ENCODE results near the gene ZFAND6. TPM values are rescaled to one million over a fixed set of nuclear protein-coding genes. Genes with fewer than 3 reads are reported as not detected.
"Not testable (repeated sequence)": the region's sequence is repeated elsewhere in the genome, so short reads cannot be mapped to it uniquely, and the experiment has no call there.

The ZFAND6 gene
- total RNA-seq, 2 donors from 2014 or later: 103 to 167 TPM

GRCh38 chr15:80118956-80119355 lies 59.5 kb downstream of the ZFAND6 start:
- Histone ChIP-seq H3K27ac (no peak overlapping the region), H3K4me3 (no peak overlapping the region), H3K27me3 (replicated peaks; ENCODE audit: insufficient read depth) (no peaks in the 10 kb centered on the region), H3K9me3 (no peaks in the 10 kb centered on the region), H3K4me1 (replicated peaks) (no peaks in the 10 kb centered on the region), H3K36me3 (no peaks in the 10 kb centered on the region)
- WGBS: 80% methylated on average over 2 of the region's 2 CpGs
- intact Hi-C loops (cut with DNase I): no loop called here
- TF ChIP-seq CTCF (IDR thresholded peaks at IDR 0.05) (no peak), POLR2AphosphoS5 (IDR thresholded peaks at IDR 0.05) (no peak), POLR2A (IDR thresholded peaks at IDR 0.05) (no peak)
- DNase-seq (ENCODE audit: low spot score): no peak

GRCh38 chr15:80120636-80121035 lies 61.2 kb downstream of the ZFAND6 start:
- TF ChIP-seq POLR2AphosphoS5 (IDR thresholded peaks at IDR 0.05): no peak
- no peak for TF ChIP-seq CTCF (IDR thresholded peaks at IDR 0.05)
- TF ChIP-seq POLR2A (IDR thresholded peaks at IDR 0.05): no peak
- intact Hi-C loops (cut with DNase I): no loop called here
- Histone ChIP-seq H3K4me1 (replicated peaks) (no peaks in the 10 kb centered on the region), H3K36me3 (no peaks in the 10 kb centered on the region), H3K4me3 (no peak overlapping the region), H3K27me3 (replicated peaks; ENCODE audit: insufficient read depth) (no peaks in the 10 kb centered on the region), H3K9me3 (no peaks in the 10 kb centered on the region), H3K27ac (no peak overlapping the region)
- no peak for DNase-seq (ENCODE audit: low spot score)
- WGBS: 92% methylated on average over 1 of the region's 1 CpG

DNA sequence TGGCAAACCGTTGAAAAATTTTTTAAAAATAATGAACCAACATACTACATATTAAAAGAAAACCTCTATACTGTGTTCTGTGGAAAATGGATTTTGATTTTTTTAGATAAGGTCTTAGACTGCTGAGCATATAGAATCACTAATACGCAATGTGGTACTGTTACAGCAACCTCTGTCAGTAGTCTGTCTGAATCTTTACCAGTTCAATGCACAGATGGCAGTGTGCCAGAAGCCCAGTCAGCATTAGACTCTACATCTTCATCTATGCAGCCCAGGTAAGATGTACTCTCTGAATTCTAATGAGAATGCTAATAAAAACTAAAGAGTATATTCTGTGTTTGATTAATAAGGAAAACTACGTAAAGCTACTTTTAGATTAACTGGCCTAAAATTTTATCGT lies 62.1 kb downstream of the ZFAND6 start:
- Histone ChIP-seq H3K27me3 (replicated peaks; ENCODE audit: insufficient read depth) (no peaks in the 10 kb centered on the region), H3K27ac (no peak overlapping the region), H3K4me3 (no peak overlapping the region), H3K9me3 (no peaks in the 10 kb centered on the region), H3K4me1 (replicated peaks) (no peaks in the 10 kb centered on the region), H3K36me3 (no peaks in the 10 kb centered on the region)
- DNase-seq (ENCODE audit: low spot score): no peak
- no peak for TF ChIP-seq POLR2A (IDR thresholded peaks at IDR 0.05)
- TF ChIP-seq POLR2AphosphoS5 (IDR thresholded peaks at IDR 0.05): no peak
- TF ChIP-seq CTCF (IDR thresholded peaks at IDR 0.05): no peak
- WGBS: 93% methylated on average over 4 of the region's 4 CpGs
- intact Hi-C loops (cut with DNase I): no loop called here

GRCh38 chr15:80123034-80123433 lies 63.6 kb downstream of the ZFAND6 start:
- H3K4me1 ChIP-seq (replicated peaks): no peaks in the 10 kb centered on the region
- no peaks in the 10 kb centered on the region for H3K36me3 ChIP-seq
- H3K27me3 ChIP-seq (replicated peaks; ENCODE audit: insufficient read depth): no peaks in the 10 kb centered on the region
- 90% methylated on average over 6 of the region's 6 CpGs for WGBS
- intact Hi-C loops (cut with DNase I): no loop called here
- no peak overlapping the region for H3K27ac ChIP-seq
- H3K4me3 ChIP-seq: no peak overlapping the region
- H3K9me3 ChIP-seq: no peaks in the 10 kb centered on the region
- DNase-seq (ENCODE audit: low spot score): no peak
- TF ChIP-seq CTCF (IDR thresholded peaks at IDR 0.05) (no peak), POLR2AphosphoS5 (IDR thresholded peaks at IDR 0.05) (no peak), POLR2A (IDR thresholded peaks at IDR 0.05) (no peak)

- not testable (repeated sequence) for H3K4me3 ChIP-seq; H3K36me3 ChIP-seq; H3K9me3 ChIP-seq; H3K27me3 ChIP-seq (replicated peaks; ENCODE audit: insufficient read depth); H3K4me1 ChIP-seq (replicated peaks); H3K27ac ChIP-seq; DNase-seq (ENCODE audit: low spot score)
- intact Hi-C loops (cut with DNase I): loop anchor here (2.0 kb wide), 1 partner anchor 14 kb away; no protein-coding TSS in a partner anchor
- 98% methylated on average over 6 of the region's 6 CpGs for WGBS
Observed at GRCh38 chr15:80127253-80127652, 67.8 kb downstream of the ZFAND6 start.

Measured in prostate gland (tissue), 2 donors.